IMR-90 (cell line): Measurements from ENCODE around the gene SNX14. TPM values are rescaled to one million over a fixed set of nuclear protein-coding genes. Genes with fewer than 3 reads are reported as not detected.

ENCODE experiments used
- ATAC-seq: fragments of 200-7000 bp; cut with Tn5 transposase; 2 replicates; pipeline ENCODE4 v1.9.1; 2020; ENCODE audit warnings: low read depth, mild to moderate bottlenecking, moderate library complexity
- Bru-seq: library from RNA; stranded (reverse); fragments of 400-500 nt; gene quantifications from one replicate; lab custom pipeline; 2021; lab: Mats Ljungman, UMichigan
- BruChase-seq, 2 experiments: library from RNA; stranded (reverse); fragments of 400-500 nt; gene quantifications; one replicate each; lab custom pipeline; 2021; lab: Mats Ljungman, UMichigan
- BruUV-seq: library from RNA; stranded (reverse); fragments of 400-500 nt; replicated peaks from 2 replicates; lab custom pipeline; 2021; lab: Mats Ljungman, UMichigan
- CTCF ChIA-PET: fragments of 300-600 bp; formaldehyde crosslinking; extraction: SDS; loops from one replicate; lab custom pipeline; 2021; ENCODE audit warnings: antibody characterized with exemption; lab: Yijun Ruan, JAX
- POLR2A ChIA-PET: fragments of 300-600 bp; sonication (Branson Sonifier 250); formaldehyde crosslinking; loops from one replicate; lab custom pipeline; 2022; ENCODE audit warnings: antibody characterized with exemption; ENCODE audit not compliant: unreplicated experiment; lab: Charles Lee
- DNase-seq: peaks from one replicate; pipeline ENCODE4 v3.0.0; 2013
- H2AFZ ChIP-seq: replicated peaks from 2 replicates; pipeline ENCODE3; 2013; ENCODE audit warnings: low read length, mild to moderate bottlenecking; ENCODE audit not compliant: poor library complexity
- H2AK5ac ChIP-seq: 2 replicates; pipeline ENCODE4 v1.6.1; 2013; ENCODE audit warnings: low read depth, low read length, inconsistent platforms
- H2AK9ac ChIP-seq: replicated peaks from 2 replicates; pipeline ENCODE3; 2013; ENCODE audit warnings: mild to moderate bottlenecking, low read depth, low read length, moderate library complexity; ENCODE audit not compliant: poor library complexity
- H2BK120ac ChIP-seq: 2 replicates; pipeline ENCODE4 v1.6.1; 2013; ENCODE audit warnings: low read depth, low read length, inconsistent platforms
- H2BK15ac ChIP-seq: 3 replicates; pipeline ENCODE4 v1.6.1; 2013; ENCODE audit warnings: low read depth, low read length, inconsistent platforms
- H2BK20ac ChIP-seq: 2 replicates; pipeline ENCODE4 v1.6.1; 2013; ENCODE audit warnings: low read depth, mild to moderate bottlenecking, inconsistent platforms, low read length, moderate library complexity
- H2BK5ac ChIP-seq: 2 replicates; pipeline ENCODE4 v1.6.1; 2013; ENCODE audit warnings: mild to moderate bottlenecking, low read depth, low read length, inconsistent platforms; ENCODE audit not compliant: poor library complexity, severe bottlenecking
- H3K14ac ChIP-seq: replicated peaks from 2 replicates; pipeline ENCODE4 v1.6.1; 2013; ENCODE audit warnings: low read depth, low read length, inconsistent platforms
- H3K18ac ChIP-seq: 2 replicates; pipeline ENCODE4 v1.6.1; 2013; ENCODE audit warnings: low read depth, low read length, control low read depth
- H3K23ac ChIP-seq: 2 replicates; pipeline ENCODE4 v1.6.1; 2013; ENCODE audit warnings: low read depth, low read length, inconsistent platforms
- H3K27ac ChIP-seq: 2 replicates; pipeline ENCODE4 v1.5.1; 2013; ENCODE audit warnings: mild to moderate bottlenecking, control low read depth, low read length; ENCODE audit not compliant: insufficient read depth
- H3K27me3 ChIP-seq: 2 replicates; pipeline ENCODE4 v1.6.1; 2013; ENCODE audit warnings: low read length; ENCODE audit not compliant: control insufficient read depth, insufficient read depth
- H3K36me3 ChIP-seq: 2 replicates; pipeline ENCODE4 v1.6.1; 2013; ENCODE audit warnings: low read length, mixed read lengths; ENCODE audit not compliant: control insufficient read depth, insufficient read depth
- H3K4ac ChIP-seq: 2 replicates; pipeline ENCODE4 v1.6.1; 2013; ENCODE audit warnings: low read depth, low read length, inconsistent platforms
- H3K4me1 ChIP-seq: 2 replicates; pipeline ENCODE4 v1.6.1; 2013; ENCODE audit warnings: low read length, mixed read lengths; ENCODE audit not compliant: control insufficient read depth, insufficient read depth
- H3K4me2 ChIP-seq: 2 replicates; pipeline ENCODE4 v1.6.1; 2013; ENCODE audit warnings: low read depth, mild to moderate bottlenecking, control low read depth, low read length, moderate library complexity
- H3K4me3 ChIP-seq: 2 replicates; pipeline ENCODE4 v1.5.1; 2013; ENCODE audit warnings: low read depth, mild to moderate bottlenecking, control low read depth, low read length, moderate library complexity; ENCODE audit not compliant: insufficient read depth
- H3K56ac ChIP-seq: 2 replicates; pipeline ENCODE4 v1.6.1; 2013; ENCODE audit warnings: low read length, inconsistent platforms; ENCODE audit not compliant: insufficient read depth; ENCODE audit errors: extremely low read depth
- H3K79me1 ChIP-seq, 2 experiments: 2 replicates each; pipeline ENCODE4 v1.6.1; 2013; ENCODE audit warnings: low read length in 2 of 2, inconsistent platforms in 1 of 2, low read depth in 1 of 2
- H3K9ac ChIP-seq: 2 replicates; pipeline ENCODE4 v1.6.1; 2013; ENCODE audit warnings: low read depth, low read length, control low read depth
- H3K9me1 ChIP-seq: 2 replicates; pipeline ENCODE4 v1.6.1; 2013; ENCODE audit warnings: low read length, inconsistent platforms; ENCODE audit not compliant: insufficient read depth
- H3K9me3 ChIP-seq: 2 replicates; pipeline ENCODE4 v1.6.1; 2013; ENCODE audit warnings: low read length; ENCODE audit not compliant: control insufficient read depth, insufficient read depth
- H4K20me1 ChIP-seq: 2 replicates; pipeline ENCODE4 v1.6.1; 2013; ENCODE audit warnings: low read length, inconsistent platforms; ENCODE audit not compliant: insufficient read depth
- H4K5ac ChIP-seq: 2 replicates; pipeline ENCODE4 v1.6.1; 2013; ENCODE audit warnings: mild to moderate bottlenecking, low read depth, low read length, control low read depth
- H4K8ac ChIP-seq, 2 experiments: 2 replicates each; pipeline ENCODE4 v1.6.1; 2013; ENCODE audit warnings: low read depth in 2 of 2, low read length in 2 of 2, control low read depth in 1 of 2, inconsistent platforms in 1 of 2
- H4K91ac ChIP-seq: 2 replicates; pipeline ENCODE4 v1.6.1; 2013; ENCODE audit warnings: low read depth, low read length, inconsistent platforms; ENCODE audit not compliant: insufficient read depth
- BHLHE40 ChIP-seq: fragments of 150-350 bp; IDR thresholded peaks from 2 replicates; pipeline ENCODE4 v1.6.1; 2016; ENCODE audit warnings: mild to moderate bottlenecking, low read depth, low read length
- CEBPB ChIP-seq: IDR thresholded peaks from 2 replicates; pipeline ENCODE4 v1.6.1; 2012; ENCODE audit warnings: low read depth, low read length, improper control_type of control experiment
- FOS ChIP-seq: fragments of 150-350 bp; IDR thresholded peaks from 2 replicates; pipeline ENCODE4 v1.6.1; 2016; ENCODE audit warnings: low read depth, low read length
- MAFK ChIP-seq: IDR thresholded peaks from 2 replicates; pipeline ENCODE4 v1.6.1; 2012; ENCODE audit warnings: low read depth, low read length, improper control_type of control experiment
- MAZ ChIP-seq: IDR thresholded peaks from 2 replicates; pipeline ENCODE4 v1.6.1; 2012; ENCODE audit warnings: low read depth, mild to moderate bottlenecking, low read length, improper control_type of control experiment, moderate library complexity, borderline replicate concordance
- MXI1 ChIP-seq: IDR thresholded peaks from 2 replicates; pipeline ENCODE4 v1.6.1; 2012; ENCODE audit warnings: low read depth, mild to moderate bottlenecking, low read length, moderate library complexity, borderline replicate concordance
- POLR2A ChIP-seq: IDR thresholded peaks from 2 replicates; pipeline ENCODE4 v1.6.1; 2012; ENCODE audit warnings: mild to moderate bottlenecking, low read depth, low read length
- RFX5 ChIP-seq: IDR thresholded peaks from 2 replicates; pipeline ENCODE4 v1.8.0; 2012; ENCODE audit warnings: low read depth, mild to moderate bottlenecking, low read length, moderate library complexity
- WGBS, 2 experiments: methylation state at CpG; one replicate each; pipeline versions ENCODE4 v1.1.5 to v1.1.7; 2013; ENCODE audit warnings: missing lambda C conversion rate in 2 of 2; ENCODE audit not compliant: insufficient read length in 1 of 2; ENCODE audit errors: extremely low coverage in 2 of 2; 5-methylcytosine and 5-hydroxymethylcytosine counted together
- dilution Hi-C: fragments of 300-500 bp; cut with HindIII; formaldehyde crosslinking; loops from one replicate; pipeline ENCODE4 v1.14.3; 2018; ENCODE audit warnings: low sequenced_read_pairs; ENCODE audit not compliant: unreplicated experiment
- in situ Hi-C: fragments of 300-500 bp; cut with MboI; formaldehyde crosslinking; loops from 3 replicates; pipeline ENCODE4 v1.14.3; 2019; ENCODE audit warnings: low sequenced_read_pairs, inconsistent platforms, mixed read lengths
- intact Hi-C: fragments of 100-400 bp; cut with micrococcal nuclease; formaldehyde crosslinking; loops from 2 replicates; pipeline ENCODE4 v1.10.0; 2022
- long read RNA-seq: library from polyadenylated mRNA; unstranded; transcript quantifications from one replicate; pipeline ENCODE4 v2.0.0, GENCODE V29; 2021; ENCODE audit not compliant: unreplicated experiment
- polyA plus RNA-seq, 3 experiments: library from polyadenylated mRNA; depleted of rRNA; stranded (reverse); fragments of >200 nt; gene quantifications; 2 replicates each; pipeline ENCODE4 v1.2.3, GENCODE V29; 2012; ENCODE audit warnings: low replicate concordance in 1 of 3
- total RNA-seq: library from RNA; depleted of rRNA; stranded (reverse); fragments of >200 nt; gene quantifications from 2 replicates; pipeline ENCODE4 v1.2.3, GENCODE V29; 2012; rRNA removed
- TF ChIP-seq, protein P1 (sequence below): conservative IDR thresholded peaks from 2 replicates; pipeline ENCODE4 v1.5.1; 2012; ENCODE audit warnings: mild to moderate bottlenecking, low read depth, low read length, improper control_type of control experiment

The SNX14 gene, protein sequence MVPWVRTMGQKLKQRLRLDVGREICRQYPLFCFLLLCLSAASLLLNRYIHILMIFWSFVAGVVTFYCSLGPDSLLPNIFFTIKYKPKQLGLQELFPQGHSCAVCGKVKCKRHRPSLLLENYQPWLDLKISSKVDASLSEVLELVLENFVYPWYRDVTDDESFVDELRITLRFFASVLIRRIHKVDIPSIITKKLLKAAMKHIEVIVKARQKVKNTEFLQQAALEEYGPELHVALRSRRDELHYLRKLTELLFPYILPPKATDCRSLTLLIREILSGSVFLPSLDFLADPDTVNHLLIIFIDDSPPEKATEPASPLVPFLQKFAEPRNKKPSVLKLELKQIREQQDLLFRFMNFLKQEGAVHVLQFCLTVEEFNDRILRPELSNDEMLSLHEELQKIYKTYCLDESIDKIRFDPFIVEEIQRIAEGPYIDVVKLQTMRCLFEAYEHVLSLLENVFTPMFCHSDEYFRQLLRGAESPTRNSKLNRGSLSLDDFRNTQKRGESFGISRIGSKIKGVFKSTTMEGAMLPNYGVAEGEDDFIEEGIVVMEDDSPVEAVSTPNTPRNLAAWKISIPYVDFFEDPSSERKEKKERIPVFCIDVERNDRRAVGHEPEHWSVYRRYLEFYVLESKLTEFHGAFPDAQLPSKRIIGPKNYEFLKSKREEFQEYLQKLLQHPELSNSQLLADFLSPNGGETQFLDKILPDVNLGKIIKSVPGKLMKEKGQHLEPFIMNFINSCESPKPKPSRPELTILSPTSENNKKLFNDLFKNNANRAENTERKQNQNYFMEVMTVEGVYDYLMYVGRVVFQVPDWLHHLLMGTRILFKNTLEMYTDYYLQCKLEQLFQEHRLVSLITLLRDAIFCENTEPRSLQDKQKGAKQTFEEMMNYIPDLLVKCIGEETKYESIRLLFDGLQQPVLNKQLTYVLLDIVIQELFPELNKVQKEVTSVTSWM
- total RNA-seq (61.8 and 116 TPM in 2 replicates), polyA plus RNA-seq (2012; rRNA removed) (38.4 and 39.9 TPM in 2 replicates), Bru-seq, nascent RNA (percentile 88 among the genes with signal in this experiment), BruChase-seq, experiment 1, labeled RNA remaining after a 6-hour chase (percentile 90 among the genes with signal in this experiment), BruChase-seq, experiment 2, labeled RNA remaining after a 2-hour chase (percentile 94 among the genes with signal in this experiment)
- 13.0 and 24.5 TPM in 2 replicates for polyA plus RNA-seq (2012; cell fraction: cytosol; rRNA removed)
- 38.3 and 116 TPM in 2 replicates for polyA plus RNA-seq (2012; cell fraction: nucleus; rRNA removed; ENCODE audit: low replicate concordance)
- long read RNA-seq, transcript SNX14-201 (29 exons, 3,486 nt) = major isoform, 58 of 154 reads
- long read RNA-seq, transcript SNX14-203 (28 exons, 3,111 nt) = minor isoform, 11 of 154 reads
- long read RNA-seq, partial matches to known transcripts = 11 of 154 reads
- long read RNA-seq, other reads (novel, unspliced or antisense) = 69 of 154 reads

DNA sequence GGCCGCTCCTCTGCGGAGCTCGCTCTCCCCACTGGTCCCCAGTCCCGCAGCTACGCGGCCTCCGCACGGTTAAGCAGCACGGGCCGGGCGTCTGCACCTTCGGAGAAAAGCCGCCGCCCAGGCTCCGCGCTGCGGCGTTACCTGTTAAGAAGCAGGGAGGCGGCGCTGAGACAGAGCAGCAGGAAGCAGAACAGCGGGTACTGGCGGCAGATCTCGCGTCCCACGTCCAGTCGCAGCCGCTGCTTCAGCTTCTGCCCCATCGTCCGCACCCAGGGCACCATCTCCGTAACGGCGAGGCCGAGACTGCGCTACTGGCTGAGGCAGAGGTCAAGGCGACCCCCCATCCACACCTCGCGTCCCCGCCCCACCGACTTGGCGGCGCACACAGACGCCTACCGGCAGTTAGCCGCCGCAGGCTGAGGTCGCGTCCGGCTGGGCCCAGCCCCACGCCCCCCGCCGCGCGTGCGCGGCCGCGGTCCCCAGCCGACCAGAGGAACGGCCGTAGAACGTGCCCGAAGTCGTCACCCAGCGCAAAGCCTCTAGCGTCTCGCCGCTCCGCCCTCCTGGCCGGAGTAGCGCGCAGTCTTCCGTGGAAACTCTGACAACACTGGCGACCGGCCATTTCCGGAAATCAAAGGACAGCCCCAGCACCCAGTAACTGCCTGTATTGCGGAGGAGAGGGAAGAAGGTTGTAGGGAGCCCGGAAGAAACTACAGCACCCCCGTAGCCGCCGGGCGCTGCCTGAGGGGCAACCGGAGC is at the start of gene SNX14:
Gene SNX14, minus strand, starts transcription at position 421 of the 759 bp plus-strand sequence. Its CDS starts 140 bp downstream, at position 281.
- intact Hi-C loops = loop anchor here (5.0 kb wide), 2 partner anchors 84 to 231 kb away; no protein-coding TSS in a partner anchor
- peak within 1 kb of the TSS; percentile 59 for H3K56ac ChIP-seq
- no TSS peak for BruUV-seq
- DNase-seq (peak; percentile 94), ATAC-seq (peak; percentile 94)
- ChIA-PET CTCF (no interaction called here), POLR2A (no interaction called here)
- no peak within 1 kb of the TSS for H2BK20ac ChIP-seq
- no peaks in the 10 kb centered on the region for H3K9me3 ChIP-seq
- peak within 1 kb of the TSS; percentile 49 to 90; a peak in 3 of 4 replicates for H4K8ac ChIP-seq
- 0% methylated on average over 34 of the region's 82 CpGs; no CpG with 5 or more reads in 1 of the 2 experiments for WGBS, 2 experiments
- H3K4me2 ChIP-seq = peak within 1 kb of the TSS; percentile 96
- H4K91ac ChIP-seq = peak within 1 kb of the TSS; percentile 81
- no peaks in the 10 kb centered on the region for H3K27me3 ChIP-seq
- H2AFZ ChIP-seq = peak within 1 kb of the TSS; percentile 98
- peaks cover 2% of the 10 kb centered on the region; the same call in 1 of the 2 replicates for H3K4me1 ChIP-seq
- peaks cover 23 to 30% of the 10 kb centered on the region in 2 experiments for H3K79me1 ChIP-seq
- H3K23ac ChIP-seq = peak within 1 kb of the TSS; percentile 95
- peak within 1 kb of the TSS; percentile 91 for H2BK5ac ChIP-seq
- in situ Hi-C loops = no loop called here
- H4K5ac ChIP-seq = peak within 1 kb of the TSS; percentile 76
- H3K9me1 ChIP-seq = no peaks in the 10 kb centered on the region
- peak within 1 kb of the TSS; percentile 65 for H2AK5ac ChIP-seq
- peak within 1 kb of the TSS; percentile 24; the same call in 1 of the 3 replicates for H2BK15ac ChIP-seq
- H3K36me3 ChIP-seq = no peaks in the 10 kb centered on the region
- peaks cover 5% of the 10 kb centered on the region; the same call in 1 of the 2 replicates for H4K20me1 ChIP-seq
- H3K18ac ChIP-seq = peak within 1 kb of the TSS; percentile 69
- peak within 1 kb of the TSS; percentile 84 for H3K4me3 ChIP-seq
- peak within 1 kb of the TSS; percentile 92 for H3K27ac ChIP-seq
- H3K14ac ChIP-seq = peak within 1 kb of the TSS; percentile 91
- H2BK120ac ChIP-seq = peak within 1 kb of the TSS; percentile 65
- peak within 1 kb of the TSS; percentile 97 for H3K4ac ChIP-seq
- dilution Hi-C loops = no loop called here
- H3K9ac ChIP-seq = peak within 1 kb of the TSS; percentile 92
- peak within 1 kb of the TSS; percentile 99 for H2AK9ac ChIP-seq
- TF ChIP-seq BHLHE40 (peak; percentile 95), MAFK (no peak), MAZ (peak; percentile 56; the same call in 1 of the 2 replicates), RFX5 (no peak), FOS (no peak), MXI1 (peak; percentile 79; the same call in 1 of the 2 replicates), POLR2A (peak; percentile 87), CEBPB (no peak)
- TF ChIP-seq, protein P1, sequence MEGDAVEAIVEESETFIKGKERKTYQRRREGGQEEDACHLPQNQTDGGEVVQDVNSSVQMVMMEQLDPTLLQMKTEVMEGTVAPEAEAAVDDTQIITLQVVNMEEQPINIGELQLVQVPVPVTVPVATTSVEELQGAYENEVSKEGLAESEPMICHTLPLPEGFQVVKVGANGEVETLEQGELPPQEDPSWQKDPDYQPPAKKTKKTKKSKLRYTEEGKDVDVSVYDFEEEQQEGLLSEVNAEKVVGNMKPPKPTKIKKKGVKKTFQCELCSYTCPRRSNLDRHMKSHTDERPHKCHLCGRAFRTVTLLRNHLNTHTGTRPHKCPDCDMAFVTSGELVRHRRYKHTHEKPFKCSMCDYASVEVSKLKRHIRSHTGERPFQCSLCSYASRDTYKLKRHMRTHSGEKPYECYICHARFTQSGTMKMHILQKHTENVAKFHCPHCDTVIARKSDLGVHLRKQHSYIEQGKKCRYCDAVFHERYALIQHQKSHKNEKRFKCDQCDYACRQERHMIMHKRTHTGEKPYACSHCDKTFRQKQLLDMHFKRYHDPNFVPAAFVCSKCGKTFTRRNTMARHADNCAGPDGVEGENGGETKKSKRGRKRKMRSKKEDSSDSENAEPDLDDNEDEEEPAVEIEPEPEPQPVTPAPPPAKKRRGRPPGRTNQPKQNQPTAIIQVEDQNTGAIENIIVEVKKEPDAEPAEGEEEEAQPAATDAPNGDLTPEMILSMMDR = peak; percentile 10; the same call in 1 of the 2 replicates
